Duodenal mucosa (tissue), 2 donors: ENCODE results near the gene ERAP2.
"Not testable (repeated sequence)": the region's sequence is repeated elsewhere in the genome, so short reads cannot be mapped to it uniquely, and the experiment has no call there.

Experiments used
- H3K27ac ChIP-seq: one replicate; pipeline ENCODE4 v1.7.0; 2013; ENCODE audit warnings: low read depth, low read length
- H3K27me3 ChIP-seq, 2 donors: one replicate each; pipeline ENCODE4 v1.7.0; 2013; ENCODE audit warnings: low read length in 2 of 2, control low read depth in 1 of 2; ENCODE audit not compliant: insufficient read depth in 2 of 2, control insufficient read depth in 1 of 2
- H3K36me3 ChIP-seq, 2 donors: one replicate each; pipeline ENCODE4 v1.7.0; 2013; ENCODE audit warnings: low read length in 2 of 2, control low read depth in 1 of 2; ENCODE audit not compliant: insufficient read depth in 2 of 2, control insufficient read depth in 1 of 2
- H3K4me1 ChIP-seq, 2 donors: one replicate each; pipeline ENCODE4 v1.7.0; 2013; ENCODE audit warnings: low read length in 2 of 2, control low read depth in 1 of 2; ENCODE audit not compliant: insufficient read depth in 2 of 2, control insufficient read depth in 1 of 2
- H3K4me3 ChIP-seq, 2 donors: one replicate each; pipeline ENCODE4 v1.7.0; 2013; ENCODE audit warnings: low read length in 2 of 2, low read depth in 1 of 2
- H3K9ac ChIP-seq, 2 donors: one replicate each; pipeline ENCODE4 v1.7.0; 2013; ENCODE audit warnings: low read length in 2 of 2, low read depth in 1 of 2
- H3K9me3 ChIP-seq, 2 donors: one replicate each; pipeline ENCODE4 v1.7.0; 2013; ENCODE audit warnings: low read length in 2 of 2, control low read depth in 1 of 2; ENCODE audit not compliant: control insufficient read depth in 1 of 2

The ERAP2 gene, protein sequence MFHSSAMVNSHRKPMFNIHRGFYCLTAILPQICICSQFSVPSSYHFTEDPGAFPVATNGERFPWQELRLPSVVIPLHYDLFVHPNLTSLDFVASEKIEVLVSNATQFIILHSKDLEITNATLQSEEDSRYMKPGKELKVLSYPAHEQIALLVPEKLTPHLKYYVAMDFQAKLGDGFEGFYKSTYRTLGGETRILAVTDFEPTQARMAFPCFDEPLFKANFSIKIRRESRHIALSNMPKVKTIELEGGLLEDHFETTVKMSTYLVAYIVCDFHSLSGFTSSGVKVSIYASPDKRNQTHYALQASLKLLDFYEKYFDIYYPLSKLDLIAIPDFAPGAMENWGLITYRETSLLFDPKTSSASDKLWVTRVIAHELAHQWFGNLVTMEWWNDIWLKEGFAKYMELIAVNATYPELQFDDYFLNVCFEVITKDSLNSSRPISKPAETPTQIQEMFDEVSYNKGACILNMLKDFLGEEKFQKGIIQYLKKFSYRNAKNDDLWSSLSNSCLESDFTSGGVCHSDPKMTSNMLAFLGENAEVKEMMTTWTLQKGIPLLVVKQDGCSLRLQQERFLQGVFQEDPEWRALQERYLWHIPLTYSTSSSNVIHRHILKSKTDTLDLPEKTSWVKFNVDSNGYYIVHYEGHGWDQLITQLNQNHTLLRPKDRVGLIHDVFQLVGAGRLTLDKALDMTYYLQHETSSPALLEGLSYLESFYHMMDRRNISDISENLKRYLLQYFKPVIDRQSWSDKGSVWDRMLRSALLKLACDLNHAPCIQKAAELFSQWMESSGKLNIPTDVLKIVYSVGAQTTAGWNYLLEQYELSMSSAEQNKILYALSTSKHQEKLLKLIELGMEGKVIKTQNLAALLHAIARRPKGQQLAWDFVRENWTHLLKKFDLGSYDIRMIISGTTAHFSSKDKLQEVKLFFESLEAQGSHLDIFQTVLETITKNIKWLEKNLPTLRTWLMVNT

GRCh38 chr5:96876292-96876850 is at the start of gene ERAP2:
Gene ERAP2 (plus strand): TSS chr5:96876500. CDS start chr5:96879686, 3,186 bp downstream.
- H3K27ac ChIP-seq = peak within 1 kb of the TSS; percentile 20
- no peaks in the 10 kb centered on the region for H3K27me3 ChIP-seq
- peak within 1 kb of the TSS; percentile 80 to 84 for H3K9ac ChIP-seq
- peaks cover 7 to 8% of the 10 kb centered on the region in 2 donors for H3K36me3 ChIP-seq
- no peaks in the 10 kb centered on the region for H3K9me3 ChIP-seq
- H3K4me3 ChIP-seq = peak within 1 kb of the TSS; percentile 91 to 95
- H3K4me1 ChIP-seq = peaks cover 34 to 37% of the 10 kb centered on the region in 2 donors

GRCh38 chr5:96829297-96829696 is 47.0 kb upstream of the ERAP2 start:
- no peak overlapping the region for H3K4me3 ChIP-seq
- no peaks in the 10 kb centered on the region for H3K36me3 ChIP-seq
- no peaks in the 10 kb centered on the region for H3K27me3 ChIP-seq
- no peak overlapping the region for H3K9ac ChIP-seq
- no peaks in the 10 kb centered on the region for H3K9me3 ChIP-seq
- no peaks in the 10 kb centered on the region for H3K4me1 ChIP-seq
- no peak overlapping the region for H3K27ac ChIP-seq

DNA sequence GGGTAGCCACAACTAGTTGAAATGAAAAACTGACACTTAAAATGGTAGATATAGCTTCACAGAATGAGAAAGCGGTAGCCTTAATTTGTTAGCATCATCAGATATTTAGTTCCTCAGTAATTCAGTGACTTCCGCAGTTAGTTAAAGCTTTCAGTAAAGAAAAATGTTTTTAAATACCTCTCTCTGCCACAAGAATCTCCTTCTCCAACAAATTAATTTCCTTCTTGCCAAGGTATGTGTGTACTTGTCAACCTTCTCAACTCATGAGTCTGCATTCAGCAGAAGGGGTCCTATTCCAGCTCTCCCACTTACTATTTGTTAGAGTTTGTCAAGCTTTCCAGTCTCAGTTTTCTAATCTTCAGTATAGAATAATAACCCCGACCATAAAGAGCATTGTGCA is 42.3 kb upstream of the ERAP2 start:
- Histone ChIP-seq H3K9ac (no peak overlapping the region), H3K4me3 (no peak overlapping the region), H3K27ac (no peak overlapping the region), H3K4me1 (peaks cover 12 to 13% of the 10 kb centered on the region in 2 donors), H3K9me3 (no peaks in the 10 kb centered on the region), H3K27me3 (no peaks in the 10 kb centered on the region), H3K36me3 (no peaks in the 10 kb centered on the region)

GRCh38 chr5:96835791-96836191 is 40.5 kb upstream of the ERAP2 start:
- no peak overlapping the region for H3K27ac ChIP-seq
- H3K27me3 ChIP-seq = no peaks in the 10 kb centered on the region
- no peaks in the 10 kb centered on the region for H3K36me3 ChIP-seq
- H3K4me3 ChIP-seq = no peak overlapping the region
- H3K9me3 ChIP-seq = no peaks in the 10 kb centered on the region
- H3K9ac ChIP-seq = no peak overlapping the region
- H3K4me1 ChIP-seq = peaks cover 19% of the 10 kb centered on the region in 2 donors

- Histone ChIP-seq H3K4me1 (peaks cover 19% of the 10 kb centered on the region in 2 donors), H3K9ac (no peak overlapping the region), H3K27ac (no peak overlapping the region), H3K27me3 (no peaks in the 10 kb centered on the region), H3K4me3 (no peak overlapping the region), H3K36me3 (no peaks in the 10 kb centered on the region), H3K9me3 (no peaks in the 10 kb centered on the region)
Observed at GRCh38 chr5:96836817-96837216, 39.5 kb upstream of the ERAP2 start.

GRCh38 chr5:96837303-96837702 is 39.0 kb upstream of the ERAP2 start:
- H3K36me3 ChIP-seq = no peaks in the 10 kb centered on the region
- no peaks in the 10 kb centered on the region for H3K9me3 ChIP-seq
- no peak overlapping the region for H3K9ac ChIP-seq
- H3K4me1 ChIP-seq = peaks cover 19% of the 10 kb centered on the region in 2 donors
- no peaks in the 10 kb centered on the region for H3K27me3 ChIP-seq
- no peak overlapping the region for H3K27ac ChIP-seq
- no peak overlapping the region for H3K4me3 ChIP-seq

- no peak overlapping the region for H3K27ac ChIP-seq
- H3K9me3 ChIP-seq = no peaks in the 10 kb centered on the region
- H3K4me1 ChIP-seq = peaks cover 19% of the 10 kb centered on the region in 2 donors
- no peak overlapping the region for H3K4me3 ChIP-seq
- no peaks in the 10 kb centered on the region for H3K27me3 ChIP-seq
- H3K36me3 ChIP-seq = no peaks in the 10 kb centered on the region
- H3K9ac ChIP-seq = no peak overlapping the region
Observed at GRCh38 chr5:96838201-96839070, 37.9 kb upstream of the ERAP2 start.

DNA sequence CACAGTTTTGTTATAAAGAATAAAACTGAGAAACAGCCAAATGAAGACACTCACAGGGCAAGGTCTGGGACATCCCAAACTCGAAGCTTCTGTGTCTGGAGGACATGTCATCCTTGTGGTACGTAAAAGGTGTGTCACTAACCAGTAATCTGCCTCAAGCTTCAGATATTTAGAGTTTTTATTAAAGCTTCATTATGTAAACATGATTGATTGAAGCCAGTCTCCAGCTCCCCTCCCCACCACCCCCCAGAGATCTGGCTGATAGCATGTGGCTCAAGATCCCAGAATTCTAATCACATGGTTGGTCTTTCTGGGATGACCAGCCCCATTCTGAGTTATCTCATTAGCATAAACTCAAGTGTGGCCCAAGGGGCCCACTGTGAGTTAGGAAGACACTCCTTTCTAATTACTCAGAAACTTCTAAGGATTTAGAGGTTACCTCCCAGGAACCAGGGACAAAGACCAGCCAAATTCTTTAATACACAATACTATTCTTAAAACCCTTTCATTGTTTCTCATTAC is 37.2 kb upstream of the ERAP2 start:
- H3K4me1 ChIP-seq = peaks cover 19% of the 10 kb centered on the region in 2 donors
- no peaks in the 10 kb centered on the region for H3K27me3 ChIP-seq
- no peak overlapping the region for H3K9ac ChIP-seq
- no peak overlapping the region for H3K27ac ChIP-seq
- H3K9me3 ChIP-seq = no peaks in the 10 kb centered on the region
- no peak overlapping the region for H3K4me3 ChIP-seq
- H3K36me3 ChIP-seq = no peaks in the 10 kb centered on the region

- not testable (repeated sequence) for H3K4me3 ChIP-seq, H3K9me3 ChIP-seq, H3K36me3 ChIP-seq, H3K27me3 ChIP-seq, H3K9ac ChIP-seq, H3K27ac ChIP-seq
- peaks cover 19% of the 10 kb centered on the region in 2 donors for H3K4me1 ChIP-seq
Observed at GRCh38 chr5:96841931-96842330, 34.4 kb upstream of the ERAP2 start.
